Right lobe of liver (tissue), 4 donors: ENCODE results near the gene TBCD.

Source experiments
- CTCF ChIP-seq, 4 donors: fragments of 200-600 bp in 3 of 4; fragments of 450-650 bp in 1 of 4; IDR thresholded peaks; one replicate each; pipeline versions ENCODE4 v1.5.1 to v1.8.0; 2016 to 2022; ENCODE audit warnings: antibody characterized with exemption in 4 of 4, mild to moderate bottlenecking in 2 of 4
- POLR2A ChIP-seq: fragments of 450-650 bp; IDR thresholded peaks from one replicate; pipeline ENCODE4 v1.6.1; 2017; ENCODE audit warnings: antibody characterized with exemption, mild to moderate bottlenecking
- donor health status: DM: no; HTN: no; CAD: no.
- donor health status: DM: no; HTN: no; CAD: no.
- donor health status: DM: no; HTN: yes; CAD: no.

GRCh38 chr17:82791532-82791931, 39.7 kb downstream of the TBCD start:
- TF ChIP-seq CTCF (IDR thresholded peaks at IDR 0.05) (no peak), POLR2A (no peak)
